Kidney epithelial cell (primary cell): ENCODE results near the gene MCM9. TPM values are rescaled to one million over a fixed set of nuclear protein-coding genes. Genes with fewer than 3 reads are reported as not detected.

ENCODE experiments used
- DNase-seq: peaks from one replicate; pipeline ENCODE4 v3.0.0-alpha.2; 2010; ENCODE audit warnings: low read depth
- H3K27me3 ChIP-seq: 2 replicates; pipeline ENCODE4 v1.6.0; 2011; ENCODE audit warnings: low read length; ENCODE audit not compliant: control insufficient read depth, insufficient read depth
- H3K36me3 ChIP-seq: 2 replicates; pipeline ENCODE4 v1.5.1; 2011; ENCODE audit warnings: low read length; ENCODE audit not compliant: control insufficient read depth, insufficient read depth
- H3K4me3 ChIP-seq: 2 replicates; pipeline ENCODE4 v1.5.1; 2011; ENCODE audit warnings: low read depth, mild to moderate bottlenecking, control low read depth, low read length
- CTCF ChIP-seq: IDR thresholded peaks from 2 replicates; pipeline ENCODE4 v1.5.1; 2011; ENCODE audit warnings: mild to moderate bottlenecking, moderate library complexity, low read length, control low read depth, inconsistent platforms; ENCODE audit not compliant: insufficient read depth, poor library complexity, severe bottlenecking
- total RNA-seq: library from RNA; depleted of rRNA; stranded (reverse); fragments of >200 nt; gene quantifications from 2 replicates; pipeline ENCODE4 v1.2.3, GENCODE V29; 2015

MCM9 gene
- total RNA-seq, 1 donor from 2014 or later = 14.2 TPM

- Histone ChIP-seq H3K36me3 (no peaks in the 10 kb centered on the region), H3K4me3 (peak overlapping the region; percentile 46), H3K27me3 (no peaks in the 10 kb centered on the region)
- no peak for TF ChIP-seq CTCF
- DNase-seq = no peak
Observed at GRCh38 chr6:118892355-118892991, 42.5 kb downstream of the MCM9 start.

- TF ChIP-seq CTCF = no peak
- H3K27me3 ChIP-seq = no peaks in the 10 kb centered on the region
- no peaks in the 10 kb centered on the region for H3K36me3 ChIP-seq
- H3K4me3 ChIP-seq = no peak overlapping the region
- no peak for DNase-seq
Observed at GRCh38 chr6:118890997-118891790, 43.8 kb downstream of the MCM9 start.

GRCh38 chr6:118889163-118889562 is 45.8 kb downstream of the MCM9 start:
- Histone ChIP-seq H3K36me3 (no peaks in the 10 kb centered on the region), H3K4me3 (no peak overlapping the region), H3K27me3 (no peaks in the 10 kb centered on the region)
- TF ChIP-seq CTCF = no peak
- DNase-seq = no peak

- no peak for TF ChIP-seq CTCF
- no peak for DNase-seq
- Histone ChIP-seq H3K4me3 (no peak overlapping the region), H3K27me3 (no peaks in the 10 kb centered on the region), H3K36me3 (no peaks in the 10 kb centered on the region)
Observed at GRCh38 chr6:118886641-118887040, 48.3 kb downstream of the MCM9 start.

- no peak for TF ChIP-seq CTCF
- H3K4me3 ChIP-seq = no peak overlapping the region
- H3K27me3 ChIP-seq = no peaks in the 10 kb centered on the region
- H3K36me3 ChIP-seq = no peaks in the 10 kb centered on the region
- DNase-seq = no peak
Observed at GRCh38 chr6:118882314-118882905, 52.5 kb downstream of the MCM9 start.
